Measurements from ENCODE around the gene DAPK2. TPM values are rescaled to one million over a fixed set of nuclear protein-coding genes. Genes with fewer than 3 reads are reported as not detected.
A peak's percentile ranks its signal among the peaks of the same experiment; 100 is the strongest.

DAPK2 gene
- total RNA-seq, 4 donors from 2014 or later = 45.1 to 244 (median 107) TPM

GRCh38 chr15:64022571-64022970 lies 23.7 kb downstream of the DAPK2 start:
- Histone ChIP-seq H3K27ac (peak overlapping the region; percentile 59 to 75 (median 68)), H3K27me3 (no peaks in the 10 kb centered on the region), H3K36me3 (no peaks in the 10 kb centered on the region), H3K4me1 (peaks cover 13 to 69% (median 39%) of the 10 kb centered on the region in 4 donors), H3K4me3 (no peak overlapping the region), H3K9me3 (no peaks in the 10 kb centered on the region)
- intact Hi-C loops (cut with DNase I; ENCODE audit: low total_unique reads) = no loop called here
- in situ Hi-C loops (cut with MboI; ENCODE audit: low pct_ligation_motif_present in 1 of 4, low pct_unique_long_range_greater_than_20kb in 1 of 4, low sequenced_read_pairs in 3 of 4) = no loop called here
- 97 to 100% methylated on average over 1 to 6 of the region's 6 CpGs for WGBS, 2 donors (ENCODE audit: low coverage in 1 of 2)
- DNase-seq = no peak
- TF ChIP-seq, protein P1, sequence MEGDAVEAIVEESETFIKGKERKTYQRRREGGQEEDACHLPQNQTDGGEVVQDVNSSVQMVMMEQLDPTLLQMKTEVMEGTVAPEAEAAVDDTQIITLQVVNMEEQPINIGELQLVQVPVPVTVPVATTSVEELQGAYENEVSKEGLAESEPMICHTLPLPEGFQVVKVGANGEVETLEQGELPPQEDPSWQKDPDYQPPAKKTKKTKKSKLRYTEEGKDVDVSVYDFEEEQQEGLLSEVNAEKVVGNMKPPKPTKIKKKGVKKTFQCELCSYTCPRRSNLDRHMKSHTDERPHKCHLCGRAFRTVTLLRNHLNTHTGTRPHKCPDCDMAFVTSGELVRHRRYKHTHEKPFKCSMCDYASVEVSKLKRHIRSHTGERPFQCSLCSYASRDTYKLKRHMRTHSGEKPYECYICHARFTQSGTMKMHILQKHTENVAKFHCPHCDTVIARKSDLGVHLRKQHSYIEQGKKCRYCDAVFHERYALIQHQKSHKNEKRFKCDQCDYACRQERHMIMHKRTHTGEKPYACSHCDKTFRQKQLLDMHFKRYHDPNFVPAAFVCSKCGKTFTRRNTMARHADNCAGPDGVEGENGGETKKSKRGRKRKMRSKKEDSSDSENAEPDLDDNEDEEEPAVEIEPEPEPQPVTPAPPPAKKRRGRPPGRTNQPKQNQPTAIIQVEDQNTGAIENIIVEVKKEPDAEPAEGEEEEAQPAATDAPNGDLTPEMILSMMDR (IDR thresholded peaks at IDR 0.05) = no peak
- no peak for TF ChIP-seq POLR2A (IDR thresholded peaks at IDR 0.05)
- no peak for TF ChIP-seq EP300 (IDR thresholded peaks at IDR 0.05; ENCODE audit: low read depth)
- TF ChIP-seq POLR2AphosphoS5 (IDR thresholded peaks at IDR 0.05) = no peak

DNA sequence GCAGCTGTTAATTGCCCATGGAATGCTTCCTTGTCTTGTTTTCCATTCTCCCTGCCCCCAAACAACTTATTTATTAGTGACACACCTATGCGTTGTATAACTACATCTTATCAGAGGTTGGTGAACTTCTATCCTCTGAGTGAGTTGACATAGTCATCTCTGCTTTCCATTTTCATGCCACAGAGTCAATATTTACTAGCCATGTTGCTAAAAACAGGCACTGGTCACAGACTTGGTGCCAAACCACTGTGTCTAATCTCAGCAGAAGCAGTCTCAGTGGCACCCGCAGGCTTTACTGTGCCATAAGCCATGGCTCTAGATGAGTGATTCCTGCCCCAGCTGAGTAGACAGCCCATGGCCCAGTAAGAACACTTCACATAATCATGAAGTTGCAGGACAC lies 26.5 kb downstream of the DAPK2 start:
- no peak overlapping the region for H3K4me3 ChIP-seq
- peaks cover 13 to 65% (median 31%) of the 10 kb centered on the region in 4 donors for H3K4me1 ChIP-seq
- in situ Hi-C loops (cut with MboI; ENCODE audit: low pct_ligation_motif_present in 1 of 4, low pct_unique_long_range_greater_than_20kb in 1 of 4, low sequenced_read_pairs in 3 of 4) (no loop called here), intact Hi-C loops (cut with DNase I; ENCODE audit: low total_unique reads) (no loop called here)
- 30 to 50% methylated on average over 1 to 2 of the region's 2 CpGs for WGBS, 2 donors (ENCODE audit: low coverage in 1 of 2)
- peak; percentile 68 for DNase-seq
- peak overlapping the region; percentile 61 to 78 (median 74) for H3K27ac ChIP-seq
- H3K36me3 ChIP-seq = no peaks in the 10 kb centered on the region
- H3K27me3 ChIP-seq = no peaks in the 10 kb centered on the region
- TF ChIP-seq EP300 (IDR thresholded peaks at IDR 0.05; ENCODE audit: low read depth) (peak; percentile 88), POLR2A (IDR thresholded peaks at IDR 0.05) (peak; percentile 31), POLR2AphosphoS5 (IDR thresholded peaks at IDR 0.05) (peak in 2 of 3 donors; percentile 75 to 78)
- TF ChIP-seq, protein P1 (IDR thresholded peaks at IDR 0.05) = no peak
- no peaks in the 10 kb centered on the region for H3K9me3 ChIP-seq

DNA sequence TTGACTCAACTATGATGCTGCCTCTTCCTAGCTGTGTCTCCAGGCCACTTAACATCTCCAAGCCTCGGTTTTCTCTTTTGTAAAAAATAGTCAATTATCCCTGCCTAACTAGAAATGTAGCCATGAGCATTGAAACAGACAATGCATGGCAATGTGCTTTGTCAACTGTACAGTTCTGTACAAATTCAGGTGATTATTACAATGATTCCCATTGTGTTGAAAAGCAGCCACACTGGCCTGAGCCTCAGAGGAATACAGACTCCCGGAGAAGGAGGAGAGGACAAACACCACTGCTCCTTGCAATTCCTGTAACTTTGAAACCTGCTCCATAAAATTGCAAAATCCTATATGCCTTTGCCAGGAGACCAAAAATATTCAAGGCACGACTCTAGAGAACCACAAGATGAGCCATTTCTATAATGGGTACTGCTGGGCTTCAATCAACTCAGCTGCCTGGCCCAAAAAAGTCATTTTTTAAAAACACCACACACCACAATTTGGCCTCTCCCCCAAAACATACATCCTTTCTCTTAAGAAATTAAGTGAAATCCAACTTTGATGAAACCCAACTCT lies 28.6 kb downstream of the DAPK2 start:
- H3K4me1 ChIP-seq = peaks cover 9 to 67% (median 32%) of the 10 kb centered on the region in 4 donors
- DNase-seq = no peak
- intact Hi-C loops (cut with DNase I; ENCODE audit: low total_unique reads) = no loop called here
- no peaks in the 10 kb centered on the region for H3K36me3 ChIP-seq
- H3K9me3 ChIP-seq = no peaks in the 10 kb centered on the region
- no peaks in the 10 kb centered on the region for H3K27me3 ChIP-seq
- 0 to 51% methylated on average over 1 to 3 of the region's 3 CpGs for WGBS, 2 donors (ENCODE audit: low coverage in 1 of 2)
- H3K27ac ChIP-seq = no peak overlapping the region
- TF ChIP-seq EP300 (IDR thresholded peaks at IDR 0.05; ENCODE audit: low read depth) (no peak), POLR2A (IDR thresholded peaks at IDR 0.05) (no peak), POLR2AphosphoS5 (IDR thresholded peaks at IDR 0.05) (no peak)
- TF ChIP-seq, protein P1 (IDR thresholded peaks at IDR 0.05) = no peak
- H3K4me3 ChIP-seq = no peak overlapping the region
- in situ Hi-C loops (cut with MboI; ENCODE audit: low pct_ligation_motif_present in 1 of 4, low pct_unique_long_range_greater_than_20kb in 1 of 4, low sequenced_read_pairs in 3 of 4) = no loop called here

DNA sequence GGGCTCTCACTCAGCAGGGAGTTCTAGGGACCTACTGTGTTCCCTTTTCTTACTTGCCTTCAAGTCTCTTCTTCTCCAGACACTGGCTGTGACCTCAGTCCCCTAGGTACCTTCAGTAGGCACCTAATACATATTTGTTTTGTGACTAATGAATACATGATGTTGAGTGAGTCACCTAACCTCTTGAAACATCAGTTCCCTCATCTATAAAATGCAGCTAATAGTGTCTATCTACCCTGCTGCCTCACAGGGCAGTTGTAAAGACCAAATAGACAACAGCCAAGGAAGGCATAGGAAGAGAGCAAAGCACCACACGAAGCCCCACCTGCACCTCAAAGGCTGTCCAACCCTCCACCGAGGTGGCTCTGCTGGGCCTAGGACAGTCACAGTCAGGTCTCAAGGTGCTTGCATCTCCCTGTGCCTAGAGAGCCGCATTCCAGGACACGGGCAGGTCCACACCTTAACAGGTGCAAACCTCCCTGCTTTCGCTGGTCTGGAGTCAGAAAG lies 29.1 kb downstream of the DAPK2 start:
- Histone ChIP-seq H3K9me3 (no peaks in the 10 kb centered on the region), H3K4me1 (peaks cover 10 to 62% (median 28%) of the 10 kb centered on the region in 4 donors), H3K27ac (no peak overlapping the region), H3K4me3 (no peak overlapping the region), H3K27me3 (no peaks in the 10 kb centered on the region), H3K36me3 (no peaks in the 10 kb centered on the region)
- in situ Hi-C loops (cut with MboI; ENCODE audit: low pct_ligation_motif_present in 1 of 4, low pct_unique_long_range_greater_than_20kb in 1 of 4, low sequenced_read_pairs in 3 of 4) = no loop called here
- DNase-seq = no peak
- TF ChIP-seq POLR2A (IDR thresholded peaks at IDR 0.05) (no peak), EP300 (IDR thresholded peaks at IDR 0.05; ENCODE audit: low read depth) (no peak), POLR2AphosphoS5 (IDR thresholded peaks at IDR 0.05) (peak in 1 of 3 donors; percentile 49)
- TF ChIP-seq, protein P1 (IDR thresholded peaks at IDR 0.05) = no peak
- 80% methylated on average over 5 of the region's 5 CpGs; no CpG with 5 or more reads in 1 of the 2 donors for WGBS, 2 donors (ENCODE audit: low coverage in 1 of 2)
- intact Hi-C loops (cut with DNase I; ENCODE audit: low total_unique reads) = no loop called here

Measured in transverse colon (tissue), 4 donors.